IgD-negative memory B cell (primary cell): ENCODE data around the gene WDR48. TPM values are rescaled to one million over a fixed set of nuclear protein-coding genes. Genes with fewer than 3 reads are reported as not detected.

ENCODE experiments used
- H3K27ac Mint-ChIP-seq, 3 donors: one replicate each; pipeline ENCODE4 v1.8.0; 2020 to 2022; ENCODE audit warnings: mild to moderate bottlenecking in 3 of 3, mixed read lengths in 3 of 3, moderate library complexity in 1 of 3
- H3K27me3 Mint-ChIP-seq: one replicate; pipeline ENCODE4 v1.8.0; 2021; ENCODE audit warnings: mixed read lengths
- H3K36me3 Mint-ChIP-seq: one replicate; pipeline ENCODE4 v1.8.0; 2020; ENCODE audit warnings: mild to moderate bottlenecking, mixed read lengths
- H3K4me1 Mint-ChIP-seq, 3 donors: one replicate each; pipeline ENCODE4 v1.8.0; 2020 to 2022; ENCODE audit warnings: mixed read lengths in 3 of 3, mild to moderate bottlenecking in 1 of 3
- H3K4me3 Mint-ChIP-seq, 4 donors: one replicate each; pipeline ENCODE4 v1.8.0; 2020 to 2022; ENCODE audit warnings: mild to moderate bottlenecking in 4 of 4, mixed read lengths in 4 of 4, moderate library complexity in 3 of 4
- H3K9me3 Mint-ChIP-seq, 3 donors: one replicate each; pipeline ENCODE4 v1.8.0; 2020 to 2021; ENCODE audit warnings: mixed read lengths in 3 of 3, mild to moderate bottlenecking in 1 of 3
- polyA plus RNA-seq: library from polyadenylated mRNA; unstranded; fragments of 300-500 nt; fragmentation: Illumina TruSeq; gene quantifications from one replicate; pipeline ENCODE4 v1.2.3, GENCODE V29; 2021

Gene WDR48
- polyA plus RNA-seq, 1 donor from 2014 or later, result 40.5 TPM

DNA sequence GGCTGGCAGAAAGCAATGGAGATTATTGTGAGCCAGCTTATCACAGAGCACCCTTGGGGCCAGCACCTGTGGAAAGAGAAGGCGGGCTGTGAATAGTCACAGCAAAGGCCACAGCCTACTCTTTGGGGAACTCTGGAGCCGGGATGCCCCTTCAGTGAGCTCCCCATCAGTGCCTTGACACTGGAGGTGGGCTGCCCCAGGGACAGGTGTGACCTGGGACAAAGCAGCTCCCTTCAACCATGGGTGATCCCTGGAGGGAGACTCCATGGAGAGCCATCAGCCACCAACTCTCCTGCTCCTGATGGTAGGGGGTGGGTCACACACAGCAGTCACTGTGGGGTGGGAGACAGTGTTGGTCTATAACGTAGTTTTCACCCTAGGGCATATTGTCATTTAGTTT lies 61.5 kb downstream of the WDR48 start:
- Mint-ChIP-seq H3K4me1 (peaks cover 10 to 23% (median 15%) of the 10 kb centered on the region in 3 donors), H3K36me3 (peaks cover 14% of the 10 kb centered on the region), H3K9me3 (no peaks in the 10 kb centered on the region), H3K4me3 (no peak overlapping the region), H3K27ac (no peak overlapping the region), H3K27me3 (peaks cover under 1% of the 10 kb centered on the region)

DNA sequence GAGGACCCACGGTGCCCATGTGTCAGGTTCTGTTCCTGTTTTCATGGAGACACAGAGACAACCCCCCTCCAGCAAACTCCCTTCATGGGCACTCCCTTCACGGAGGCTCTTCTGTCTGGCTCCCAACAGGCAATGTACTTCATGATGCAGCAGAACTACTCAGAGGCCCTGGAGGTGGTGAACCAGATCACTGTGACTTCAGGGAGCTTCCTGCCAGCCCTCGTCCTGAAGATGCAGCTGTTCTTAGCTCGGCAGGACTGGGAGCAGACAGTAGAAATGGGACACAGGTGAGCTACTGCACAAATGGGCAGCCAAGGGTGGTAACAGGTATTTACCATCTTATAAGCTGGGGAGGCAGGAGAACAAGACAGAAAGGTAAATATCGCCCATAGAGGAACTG lies 62.6 kb downstream of the WDR48 start:
- H3K4me3 Mint-ChIP-seq, result no peak overlapping the region
- H3K4me1 Mint-ChIP-seq, result peaks cover 4 to 14% (median 12%) of the 10 kb centered on the region in 3 donors
- H3K27me3 Mint-ChIP-seq, result no peaks in the 10 kb centered on the region
- H3K36me3 Mint-ChIP-seq, result peaks cover 15% of the 10 kb centered on the region
- no peak overlapping the region for H3K27ac Mint-ChIP-seq
- H3K9me3 Mint-ChIP-seq, result no peaks in the 10 kb centered on the region

DNA sequence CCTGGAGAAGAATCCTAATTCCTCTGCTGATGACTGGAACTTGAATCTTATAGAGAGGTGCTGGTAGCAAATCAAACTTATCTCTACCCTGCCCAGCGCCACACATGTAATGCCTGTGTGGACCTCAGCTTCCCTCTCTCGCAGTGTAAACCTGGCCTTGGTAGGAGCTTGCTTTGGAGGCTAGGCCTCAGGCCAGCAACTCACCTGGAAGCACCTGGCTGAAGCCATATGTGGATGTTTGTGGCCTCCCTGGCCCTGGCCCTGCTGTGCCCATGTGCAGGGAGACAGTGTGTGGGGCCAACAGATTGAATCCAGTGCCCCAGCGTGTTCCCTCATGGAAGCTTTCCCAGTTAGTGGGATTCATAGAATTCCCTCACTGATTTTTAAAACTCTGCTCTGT lies 64.1 kb downstream of the WDR48 start:
- H3K27me3 Mint-ChIP-seq, result no peaks in the 10 kb centered on the region
- H3K27ac Mint-ChIP-seq, result no peak overlapping the region
- H3K36me3 Mint-ChIP-seq, result peaks cover 17% of the 10 kb centered on the region
- H3K4me1 Mint-ChIP-seq, result peaks cover 8 to 13% (median 12%) of the 10 kb centered on the region in 3 donors
- no peak overlapping the region for H3K4me3 Mint-ChIP-seq
- H3K9me3 Mint-ChIP-seq, result no peaks in the 10 kb centered on the region

DNA sequence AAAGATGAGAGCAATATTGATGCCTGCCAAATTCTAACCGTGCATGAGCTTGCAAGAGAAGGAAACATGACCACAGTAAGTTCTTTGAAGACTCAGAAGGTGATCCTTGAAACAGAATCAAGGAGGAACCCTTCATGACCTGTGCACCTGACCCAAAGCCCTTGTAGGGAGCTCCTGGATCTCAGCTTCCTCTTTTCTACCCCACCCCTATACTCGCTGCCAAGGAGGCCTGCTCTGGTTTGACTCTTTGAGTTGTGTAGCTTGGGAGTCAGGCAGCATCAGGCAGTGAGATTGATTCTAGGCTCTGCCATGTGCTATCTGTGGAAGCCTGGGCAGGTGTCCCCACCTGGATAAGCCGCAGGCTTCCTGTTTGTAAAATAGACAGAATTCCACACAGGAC lies 66.3 kb downstream of the WDR48 start:
- Mint-ChIP-seq H3K4me3 (no peak overlapping the region), H3K4me1 (peaks cover 28 to 35% (median 34%) of the 10 kb centered on the region in 3 donors)

DNA sequence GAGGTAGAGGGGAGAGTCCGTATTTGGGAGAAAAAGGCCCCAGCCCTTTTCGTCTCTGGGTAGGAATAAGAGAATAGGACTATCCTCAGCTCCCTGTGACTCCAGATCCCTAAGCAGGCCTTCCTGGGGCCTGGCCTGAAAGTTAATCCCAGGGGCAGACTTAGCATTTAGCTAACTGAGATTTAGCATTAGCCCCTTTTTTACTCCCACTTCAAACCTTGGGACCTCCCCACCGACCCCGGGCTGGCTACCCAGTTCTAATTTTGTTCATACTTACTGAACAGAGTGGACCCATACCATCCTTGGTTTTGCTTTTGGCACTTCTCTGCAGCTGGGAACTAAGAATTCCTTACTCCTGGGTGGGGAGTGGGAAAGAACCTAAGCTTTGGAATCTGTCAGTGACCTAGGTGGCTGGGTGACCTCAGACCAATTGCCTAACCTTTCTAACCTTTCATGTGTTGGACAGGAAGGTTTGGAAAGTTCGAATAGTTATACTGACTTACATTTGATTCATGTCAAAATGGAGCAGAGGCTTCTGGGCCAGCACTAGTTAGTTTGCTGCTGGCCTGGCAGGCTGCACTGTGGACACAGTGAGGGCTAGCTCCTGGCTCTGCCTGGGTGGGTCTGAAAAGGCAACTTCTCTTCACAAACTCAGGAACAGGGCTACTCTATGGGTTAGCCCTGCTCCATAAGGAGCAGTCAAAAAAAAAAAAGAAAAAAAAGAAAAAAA lies 67.3 kb downstream of the WDR48 start:
- Mint-ChIP-seq H3K4me3 (peak overlapping the region in 1 of 4 donors; percentile 76), H3K9me3 (no peaks in the 10 kb centered on the region), H3K27me3 (no peaks in the 10 kb centered on the region), H3K27ac (no peak overlapping the region), H3K36me3 (peaks cover 11% of the 10 kb centered on the region), H3K4me1 (peaks cover 35 to 44% (median 37%) of the 10 kb centered on the region in 3 donors)

More for the DNA sequence above, 66.3 kb downstream of the WDR48 start:
- no peaks in the 10 kb centered on the region for H3K27me3 Mint-ChIP-seq
- no peaks in the 10 kb centered on the region for H3K9me3 Mint-ChIP-seq
- no peak overlapping the region for H3K27ac Mint-ChIP-seq
- peaks cover 11% of the 10 kb centered on the region for H3K36me3 Mint-ChIP-seq

DNA sequence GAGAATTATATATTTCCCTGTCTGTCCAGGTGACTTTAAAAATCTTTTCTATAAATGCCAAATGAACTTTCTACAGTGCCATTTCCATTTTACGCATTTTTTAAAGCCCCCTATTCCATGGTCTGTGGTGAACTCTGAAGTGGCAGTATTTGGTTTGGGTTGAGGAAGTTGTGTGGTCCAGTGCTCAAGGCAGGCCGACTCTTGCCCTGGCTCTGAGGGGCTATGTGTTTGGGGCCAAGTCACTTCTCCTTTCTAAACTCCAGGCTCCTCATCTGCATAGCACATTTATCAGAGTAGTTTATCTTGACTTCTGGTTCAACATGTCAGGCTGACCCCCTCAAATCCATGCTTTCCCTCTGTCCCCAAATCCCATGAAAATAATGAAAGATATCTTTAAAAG lies 69.8 kb downstream of the WDR48 start:
- H3K27me3 Mint-ChIP-seq, result no peaks in the 10 kb centered on the region
- H3K9me3 Mint-ChIP-seq, result no peaks in the 10 kb centered on the region
- H3K36me3 Mint-ChIP-seq, result peaks cover 6% of the 10 kb centered on the region
- peak overlapping the region in 1 of 3 donors; percentile 74 for H3K27ac Mint-ChIP-seq
- H3K4me3 Mint-ChIP-seq, result peak overlapping the region in 2 of 4 donors; percentile 74 to 88
- peaks cover 40 to 52% (median 51%) of the 10 kb centered on the region in 3 donors for H3K4me1 Mint-ChIP-seq

DNA sequence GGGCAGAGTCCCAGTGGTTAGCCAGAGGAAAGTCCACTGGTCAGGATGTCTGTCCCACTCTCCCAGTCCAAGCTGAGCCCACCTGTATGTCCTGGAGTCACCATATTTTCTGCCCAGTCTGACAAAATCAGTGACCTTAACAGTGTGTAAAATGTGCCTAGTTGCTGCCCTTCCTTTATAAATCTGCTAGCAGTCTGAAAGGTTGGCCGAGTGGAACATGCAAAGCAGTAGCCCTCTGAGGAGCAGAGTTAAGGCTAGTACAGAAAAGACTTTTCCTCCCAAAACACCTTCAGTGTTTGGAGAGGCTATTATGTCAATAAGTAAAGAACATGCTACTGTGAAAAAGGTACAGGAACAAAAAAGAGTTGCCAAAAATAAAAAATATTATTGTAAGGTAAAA lies 71.0 kb downstream of the WDR48 start:
- peaks cover 51 to 63% (median 60%) of the 10 kb centered on the region in 3 donors for H3K4me1 Mint-ChIP-seq
- H3K27me3 Mint-ChIP-seq, result no peaks in the 10 kb centered on the region
- peak overlapping the region in 3 of 4 donors; percentile 48 to 88 (median 76) for H3K4me3 Mint-ChIP-seq
- H3K36me3 Mint-ChIP-seq, result peaks cover 3% of the 10 kb centered on the region
- H3K27ac Mint-ChIP-seq, result peak overlapping the region in 2 of 3 donors; percentile 3 to 74
- no peaks in the 10 kb centered on the region for H3K9me3 Mint-ChIP-seq

DNA sequence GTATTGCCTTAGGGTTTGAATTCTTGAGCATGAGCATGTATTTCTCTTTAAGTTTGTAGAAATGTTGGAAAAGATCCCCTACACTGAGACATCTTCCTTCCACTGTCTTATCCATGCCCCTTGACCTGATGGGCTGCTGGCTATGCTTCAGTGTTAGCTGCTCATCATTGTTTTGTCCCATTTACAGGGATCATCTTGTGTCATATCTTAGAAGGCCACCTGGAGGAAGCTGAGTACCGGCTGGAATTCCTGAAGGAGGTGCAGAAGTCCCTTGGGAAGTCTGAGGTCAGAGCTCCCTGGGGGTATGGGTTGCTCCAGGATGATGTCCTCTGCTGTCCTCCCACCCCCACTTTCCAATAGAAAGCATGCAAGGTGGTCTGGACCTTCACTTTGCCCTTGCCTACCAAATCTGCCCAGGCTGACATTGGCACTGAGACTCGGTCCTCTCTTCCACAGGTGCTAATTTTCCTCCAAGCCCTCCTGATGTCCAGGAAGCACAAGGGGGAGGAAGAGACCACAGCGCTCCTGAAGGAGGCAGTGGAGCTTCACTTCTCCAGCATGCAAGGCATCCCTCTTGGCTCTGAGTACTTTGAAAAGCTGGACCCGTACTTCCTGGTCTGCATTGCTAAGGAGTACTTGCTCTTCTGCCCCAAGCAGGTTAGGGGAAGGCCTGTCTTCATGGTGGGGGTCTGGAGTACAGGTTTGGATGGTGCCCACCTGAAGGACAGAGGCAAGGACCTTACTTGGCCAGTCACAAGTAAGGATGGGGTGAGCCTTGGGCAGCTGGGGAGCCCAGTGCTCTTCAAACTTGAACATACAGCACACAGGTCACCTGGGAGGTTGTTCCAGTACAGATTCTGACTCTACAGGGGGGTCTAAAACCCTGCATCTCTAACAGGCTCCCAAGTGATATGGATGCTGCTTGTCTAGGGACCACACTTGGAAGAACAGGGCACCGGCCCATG lies 73.3 kb downstream of the WDR48 start:
- no peaks in the 10 kb centered on the region for H3K9me3 Mint-ChIP-seq
- H3K4me3 Mint-ChIP-seq, result no peak overlapping the region
- H3K27ac Mint-ChIP-seq, result peak overlapping the region in 1 of 3 donors; percentile 4
- no peaks in the 10 kb centered on the region for H3K27me3 Mint-ChIP-seq
- H3K4me1 Mint-ChIP-seq, result peaks cover 56 to 64% (median 57%) of the 10 kb centered on the region in 3 donors
- no peaks in the 10 kb centered on the region for H3K36me3 Mint-ChIP-seq

DNA sequence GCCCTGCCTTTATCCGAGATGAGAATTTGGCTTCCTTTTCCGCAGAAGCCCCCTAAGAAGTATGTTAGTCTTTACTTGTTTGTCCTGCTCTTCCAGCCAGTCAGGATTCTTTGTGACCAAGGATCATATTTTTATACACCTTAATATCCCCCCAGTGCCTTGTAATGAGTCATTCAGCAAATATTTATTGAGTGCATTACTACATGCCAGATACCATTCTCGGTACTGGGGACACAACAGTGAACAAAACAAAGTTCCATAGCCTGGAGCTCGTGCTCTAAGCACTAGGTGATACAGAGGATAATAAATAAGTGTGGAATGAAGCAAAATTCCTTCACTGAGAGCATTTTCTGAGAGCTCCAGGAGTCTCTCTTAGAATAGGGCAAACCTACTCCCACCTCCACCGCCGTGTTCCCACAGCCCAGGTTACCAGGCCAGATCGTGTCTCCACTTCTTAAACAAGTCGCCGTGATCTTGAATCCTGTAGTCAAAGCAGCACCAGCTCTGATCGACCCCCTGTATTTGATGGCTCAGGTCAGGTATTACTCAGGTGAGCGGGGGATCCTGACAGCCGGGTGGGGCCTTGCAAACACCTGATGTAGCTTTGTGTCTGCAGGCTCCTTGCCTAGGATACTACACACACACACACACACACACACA lies 74.2 kb downstream of the WDR48 start:
- H3K9me3 Mint-ChIP-seq, result no peaks in the 10 kb centered on the region
- H3K4me3 Mint-ChIP-seq, result peak overlapping the region in 1 of 4 donors; percentile 47
- H3K4me1 Mint-ChIP-seq, result peaks cover 52 to 62% (median 55%) of the 10 kb centered on the region in 3 donors
- peaks cover 2% of the 10 kb centered on the region for H3K36me3 Mint-ChIP-seq
- peak overlapping the region in 1 of 3 donors; percentile 4 for H3K27ac Mint-ChIP-seq
- H3K27me3 Mint-ChIP-seq, result no peaks in the 10 kb centered on the region

DNA sequence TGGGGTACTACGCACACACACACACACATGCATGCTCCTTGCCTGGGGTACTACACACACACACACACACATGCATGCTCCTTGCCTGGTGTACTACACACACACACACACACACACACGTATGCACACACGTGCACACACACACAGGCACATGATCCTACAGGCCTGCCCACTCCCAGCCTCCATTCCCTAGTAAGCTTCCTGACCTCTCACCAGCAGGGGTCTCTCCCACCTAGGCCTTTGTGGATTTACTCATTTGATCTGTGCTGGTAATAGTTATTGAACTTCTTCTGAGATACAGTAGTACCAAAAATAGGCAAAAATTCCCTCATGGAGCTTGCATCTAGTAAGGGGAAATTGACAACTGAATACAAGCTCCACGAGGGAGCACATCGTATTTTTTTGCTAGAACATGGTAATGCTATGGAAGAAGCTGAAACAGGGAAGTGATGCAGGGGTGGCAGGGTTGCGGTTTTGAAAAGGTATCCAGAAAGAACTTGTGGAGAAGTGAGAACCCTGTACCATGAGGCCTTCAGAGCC lies 74.8 kb downstream of the WDR48 start:
- Mint-ChIP-seq H3K36me3 (peaks cover 2% of the 10 kb centered on the region), H3K27ac (peak overlapping the region in 1 of 3 donors; percentile 12), H3K4me1 (peaks cover 46 to 56% (median 52%) of the 10 kb centered on the region in 3 donors), H3K27me3 (no peaks in the 10 kb centered on the region), H3K4me3 (peak overlapping the region in 1 of 4 donors; percentile 1), H3K9me3 (no peaks in the 10 kb centered on the region)

DNA sequence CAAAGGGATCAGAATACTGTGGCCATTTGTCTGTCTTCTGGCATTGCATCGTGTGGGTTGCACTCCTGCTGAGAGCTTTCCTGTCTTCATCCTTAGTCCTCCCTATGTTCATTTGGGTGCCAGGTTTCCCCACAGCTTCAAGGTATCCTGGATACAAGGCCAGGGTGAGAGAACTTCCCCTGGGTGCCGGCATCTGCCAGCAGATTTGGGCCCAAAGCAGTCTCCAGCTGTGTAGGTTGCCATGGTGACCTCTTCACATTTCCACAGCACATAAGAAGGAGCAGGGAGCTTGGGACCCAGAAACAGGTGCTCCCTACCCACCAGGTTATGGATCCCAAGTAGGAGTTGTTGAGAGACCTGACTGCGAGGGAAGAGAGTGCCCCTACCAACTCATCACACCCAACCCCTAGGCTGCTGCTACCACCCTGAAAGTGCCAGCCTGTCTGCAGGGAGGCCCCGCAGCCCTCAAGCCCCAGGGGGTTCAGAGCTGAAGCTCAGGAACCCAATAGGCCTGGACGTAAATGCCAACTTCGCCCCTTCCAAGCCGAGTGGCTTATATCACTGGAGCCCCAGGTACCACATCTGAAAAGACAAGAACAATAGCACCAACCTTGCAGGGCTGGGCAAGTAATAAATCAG lies 75.6 kb downstream of the WDR48 start:
- H3K27me3 Mint-ChIP-seq, result no peaks in the 10 kb centered on the region
- peak overlapping the region in 3 of 4 donors; percentile 7 to 85 (median 56) for H3K4me3 Mint-ChIP-seq
- H3K36me3 Mint-ChIP-seq, result peaks cover 2% of the 10 kb centered on the region
- H3K27ac Mint-ChIP-seq, result peak overlapping the region; percentile 24 to 83 (median 36)
- H3K9me3 Mint-ChIP-seq, result no peaks in the 10 kb centered on the region
- peaks cover 42 to 48% (median 44%) of the 10 kb centered on the region in 3 donors for H3K4me1 Mint-ChIP-seq

DNA sequence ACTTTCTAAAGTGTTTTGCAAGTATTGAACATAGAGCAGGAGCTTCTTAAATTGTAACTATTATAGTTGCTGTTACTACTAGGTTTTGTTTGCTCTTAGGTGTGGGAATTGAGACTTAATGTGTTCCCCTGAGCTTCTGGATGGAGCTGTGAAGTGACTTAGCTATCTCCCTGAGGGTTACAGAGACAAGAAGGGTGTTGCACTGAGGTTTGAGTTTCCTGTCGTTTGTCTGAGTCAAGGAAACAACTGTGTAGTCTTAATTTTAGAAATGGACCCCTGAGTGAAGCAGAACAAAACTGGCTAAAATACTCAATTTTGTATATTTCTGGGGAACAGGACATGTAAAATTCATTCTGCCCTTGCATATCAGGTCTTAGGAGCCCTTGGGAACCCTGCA lies 76.1 kb downstream of the WDR48 start:
- peaks cover 2% of the 10 kb centered on the region for H3K36me3 Mint-ChIP-seq
- H3K9me3 Mint-ChIP-seq, result no peaks in the 10 kb centered on the region
- H3K4me1 Mint-ChIP-seq, result peaks cover 37 to 42% (median 39%) of the 10 kb centered on the region in 3 donors
- no peaks in the 10 kb centered on the region for H3K27me3 Mint-ChIP-seq
- H3K27ac Mint-ChIP-seq, result peak overlapping the region; percentile 24 to 83 (median 36)
- H3K4me3 Mint-ChIP-seq, result peak overlapping the region; percentile 7 to 85 (median 40)

DNA sequence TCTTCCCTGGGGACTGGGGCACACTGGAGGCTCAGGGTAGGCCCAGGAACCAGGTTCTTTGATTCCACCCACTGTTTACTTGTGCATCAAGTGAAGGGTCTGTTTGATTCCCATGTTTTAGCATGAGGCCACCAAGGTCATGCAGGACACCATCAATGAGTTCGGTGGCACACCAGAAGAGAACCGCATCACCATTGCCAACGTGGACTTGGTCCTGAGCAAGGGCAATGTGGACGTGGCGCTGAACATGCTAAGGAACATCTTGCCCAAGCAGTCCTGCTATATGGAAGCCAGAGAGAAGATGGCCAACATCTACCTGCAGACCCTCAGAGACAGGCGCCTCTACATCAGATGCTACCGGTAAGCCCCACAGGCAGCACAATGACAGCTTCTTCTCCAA lies 77.1 kb downstream of the WDR48 start:
- H3K4me1 Mint-ChIP-seq, result peaks cover 28 to 38% (median 30%) of the 10 kb centered on the region in 3 donors

DNA sequence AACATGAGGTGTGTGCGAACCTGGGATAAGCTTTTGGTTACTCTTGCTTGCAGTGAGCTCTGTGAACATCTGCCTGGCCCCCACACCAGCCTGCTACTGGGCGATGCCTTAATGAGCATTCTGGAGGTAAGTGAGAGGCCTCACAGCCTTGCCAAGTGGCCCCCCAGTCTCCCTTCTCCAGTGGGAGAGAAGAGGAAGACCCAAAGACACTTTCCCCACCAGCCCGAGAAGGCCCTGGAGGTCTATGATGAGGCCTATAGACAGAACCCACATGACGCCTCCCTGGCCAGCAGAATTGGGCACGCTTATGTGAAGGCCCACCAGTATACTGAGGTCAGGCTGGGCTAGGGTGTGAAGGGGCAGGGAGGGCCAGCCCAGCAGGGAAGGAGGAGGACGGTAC lies 78.2 kb downstream of the WDR48 start:
- H3K27me3 Mint-ChIP-seq, result no peaks in the 10 kb centered on the region
- peaks cover 9% of the 10 kb centered on the region for H3K36me3 Mint-ChIP-seq
- H3K27ac Mint-ChIP-seq, result peak overlapping the region in 1 of 3 donors; percentile 47
- no peaks in the 10 kb centered on the region for H3K9me3 Mint-ChIP-seq
- no peak overlapping the region for H3K4me3 Mint-ChIP-seq
- peaks cover 26 to 33% (median 28%) of the 10 kb centered on the region in 3 donors for H3K4me1 Mint-ChIP-seq

More for the DNA sequence above, 77.1 kb downstream of the WDR48 start:
- peaks cover 8% of the 10 kb centered on the region for H3K36me3 Mint-ChIP-seq
- no peaks in the 10 kb centered on the region for H3K9me3 Mint-ChIP-seq
- H3K27ac Mint-ChIP-seq, result peak overlapping the region in 1 of 3 donors; percentile 48
- no peak overlapping the region for H3K4me3 Mint-ChIP-seq
- no peaks in the 10 kb centered on the region for H3K27me3 Mint-ChIP-seq
